HepG2 (cell line): ENCODE data around the gene CHCHD5. TPM values are rescaled to one million over a fixed set of nuclear protein-coding genes. Genes with fewer than 3 reads are reported as not detected.

Experiments used
- CCDC6 ChIP-seq: sonication (generic); formaldehyde crosslinking; IDR thresholded peaks from 2 replicates; pipeline ENCODE4 v1.8.1; 2022; ENCODE audit warnings: mild to moderate bottlenecking, missing genetic modification reagents, moderate library complexity
- CENPT ChIP-seq: sonication (generic); formaldehyde crosslinking; IDR thresholded peaks from 2 replicates; pipeline ENCODE4 v1.8.0; 2022; ENCODE audit warnings: low read depth, mild to moderate bottlenecking, moderate library complexity, missing genetic modification reagents
- MIER3 ChIP-seq: IDR thresholded peaks from 2 replicates; pipeline ENCODE4 v1.6.1; 2016; ENCODE audit warnings: missing compliant biosample characterization, borderline replicate concordance
- SIX1 ChIP-seq: sonication (generic); formaldehyde crosslinking; IDR thresholded peaks from 2 replicates; pipeline ENCODE4 v1.4.0; 2020; ENCODE audit warnings: missing genetic modification reagents, borderline replicate concordance
- SRSF4 ChIP-seq: fragments of 200-400 bp; formaldehyde crosslinking; IDR thresholded peaks from one replicate; pipeline ENCODE4 v1.6.1; 2018; ENCODE audit warnings: mild to moderate bottlenecking, low read depth, low read length, moderate library complexity; ENCODE audit not compliant: poor library complexity, severe bottlenecking
- TCF12 ChIP-seq, 2 experiments: fragments of 450-650 bp in 1 of 2; sonication (generic) in 1 of 2; formaldehyde crosslinking in 1 of 2; IDR thresholded peaks; 2 replicates each; pipeline versions ENCODE4 v1.6.1 to v1.8.0; 2017 to 2022; ENCODE audit warnings: antibody characterized with exemption in 1 of 2, mild to moderate bottlenecking in 1 of 2, missing genetic modification reagents in 1 of 2, moderate library complexity in 1 of 2
- THYN1 ChIP-seq: sonication (generic); formaldehyde crosslinking; IDR thresholded peaks from 2 replicates; pipeline ENCODE4 v1.8.1; 2023; ENCODE audit warnings: low read depth, mild to moderate bottlenecking, moderate library complexity, missing genetic modification reagents, borderline replicate concordance
- TMF1 ChIP-seq: sonication (generic); formaldehyde crosslinking; IDR thresholded peaks from 2 replicates; pipeline ENCODE4 v1.8.1; 2022; ENCODE audit warnings: low read depth, missing genetic modification reagents
- ZBTB7B ChIP-seq: sonication (generic); formaldehyde crosslinking; IDR thresholded peaks from 2 replicates; pipeline ENCODE4 v1.4.0; 2020; ENCODE audit warnings: missing genetic modification reagents
- ZBTB8A ChIP-seq: sonication (generic); formaldehyde crosslinking; IDR thresholded peaks from 2 replicates; pipeline ENCODE4 v1.4.0; 2020; ENCODE audit warnings: mild to moderate bottlenecking, low read depth, missing genetic modification reagents, borderline replicate concordance
- ZNF143 ChIP-seq: sonication (generic); formaldehyde crosslinking; IDR thresholded peaks from 2 replicates; pipeline ENCODE4 v1.4.0; 2020; ENCODE audit warnings: missing genetic modification reagents
- ZNF235 ChIP-seq: sonication (generic); formaldehyde crosslinking; IDR thresholded peaks from 2 replicates; pipeline ENCODE4 v1.8.1; 2023; ENCODE audit warnings: mild to moderate bottlenecking, missing genetic modification reagents, borderline replicate concordance
- ZNF546 ChIP-seq: sonication (generic); formaldehyde crosslinking; conservative IDR thresholded peaks from 2 replicates; pipeline ENCODE4 v1.8.1; 2023; ENCODE audit warnings: mild to moderate bottlenecking, missing genetic modification reagents
- ZNF598 ChIP-seq: sonication (generic); formaldehyde crosslinking; IDR thresholded peaks from 2 replicates; pipeline ENCODE4 v1.5.1; 2020; ENCODE audit warnings: mild to moderate bottlenecking, missing genetic modification reagents, borderline replicate concordance
- ZNF614 ChIP-seq: IDR thresholded peaks from 2 replicates; pipeline ENCODE4 v1.6.1; 2018; ENCODE audit warnings: missing biosample characterization, missing genetic modification reagents, inconsistent platforms, borderline replicate concordance
- ZNF639 ChIP-seq: conservative IDR thresholded peaks from 2 replicates; pipeline ENCODE4 v1.6.1; 2018; ENCODE audit warnings: missing genetic modification reagents
- ZNF678 ChIP-seq: sonication (generic); formaldehyde crosslinking; IDR thresholded peaks from 2 replicates; pipeline ENCODE4 v1.4.0; 2020; ENCODE audit warnings: mild to moderate bottlenecking, missing genetic modification reagents
- polyA plus RNA-seq, 8 experiments: library from polyadenylated mRNA; depleted of rRNA in 3 of 8; stranded (reverse) in 7 of 8; unstranded in 1 of 8; fragments of >200 nt; fragmentation: Illumina TruSeq in 4 of 8; extraction: Trizol in 4 of 8; gene quantifications; 2 replicates each; pipeline versions ENCODE4 v1.2.1 to v1.2.3, GENCODE V29; 2011 to 2016; ENCODE audit warnings: low read depth in 4 of 8, missing spikeins in 1 of 8, mixed read lengths in 1 of 8; ENCODE audit not compliant: insufficient read depth in 1 of 8
- total RNA-seq, 5 experiments: library from RNA; depleted of rRNA; stranded (reverse); fragments of >200 nt; fragmentation: Illumina TruSeq; extraction: Trizol; gene quantifications; 2 replicates each; pipeline ENCODE4 v1.2.3, GENCODE V29; 2016; ENCODE audit warnings: low read depth in 1 of 5
- TF ChIP-seq, protein P1 (sequence below): sonication (generic); formaldehyde crosslinking; IDR thresholded peaks from 2 replicates; pipeline ENCODE4 v1.5.1; 2020; ENCODE audit warnings: missing genetic modification reagents, mild to moderate bottlenecking, borderline replicate concordance
- TF ChIP-seq, protein P2 (sequence below): sonication (generic); formaldehyde crosslinking; IDR thresholded peaks from 2 replicates; pipeline ENCODE4 v1.9.0; 2021; ENCODE audit warnings: mild to moderate bottlenecking, missing genetic modification reagents

The CHCHD5 gene
- total and polyA plus RNA-seq, 2 of the 13 experiments (the other 11 are each of a cell fraction or from before 2014, with no cell fraction given), result 19.0 to 23.9 TPM

GRCh38 chr2:112542123-112542983 is 42.1 kb upstream of the CHCHD5 start, which contains the start of gene POLR1B (continued):
- TF ChIP-seq ZNF614, result no peak; the same call in 1 of the 2 replicates
- peak; percentile 20; the same call in 1 of the 2 replicates for TF ChIP-seq SIX1 (CRISPR knock-in tag)
- TF ChIP-seq ZNF678 (CRISPR knock-in tag), result peak; percentile 88
- no peak for TF ChIP-seq ZBTB8A (CRISPR knock-in tag)
- peak; percentile 93 for TF ChIP-seq CCDC6 (CRISPR knock-in tag)
- TF ChIP-seq, protein P1, sequence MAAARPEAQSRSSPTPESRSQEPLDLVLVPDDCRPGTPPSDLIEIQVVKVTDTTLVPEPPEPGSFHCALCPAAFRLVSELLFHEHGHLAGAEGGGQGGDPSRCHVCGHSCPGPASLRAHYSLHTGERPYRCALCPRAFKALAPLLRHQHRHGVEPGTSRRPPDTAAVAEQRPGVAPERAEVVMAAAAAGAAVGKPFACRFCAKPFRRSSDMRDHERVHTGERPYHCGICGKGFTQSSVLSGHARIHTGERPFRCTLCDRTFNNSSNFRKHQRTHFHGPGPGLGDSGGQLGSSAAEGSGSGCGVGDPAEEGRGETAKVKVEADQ (CRISPR knock-in tag), result peak; percentile 93
- peak; percentile 88 for TF ChIP-seq ZNF639 (CRISPR knock-in tag)
- TF ChIP-seq ZNF143, result peak; percentile 100
- peak; percentile 59; the same call in 1 of the 2 replicates for TF ChIP-seq THYN1 (CRISPR knock-in tag)
- TF ChIP-seq, protein P2, sequence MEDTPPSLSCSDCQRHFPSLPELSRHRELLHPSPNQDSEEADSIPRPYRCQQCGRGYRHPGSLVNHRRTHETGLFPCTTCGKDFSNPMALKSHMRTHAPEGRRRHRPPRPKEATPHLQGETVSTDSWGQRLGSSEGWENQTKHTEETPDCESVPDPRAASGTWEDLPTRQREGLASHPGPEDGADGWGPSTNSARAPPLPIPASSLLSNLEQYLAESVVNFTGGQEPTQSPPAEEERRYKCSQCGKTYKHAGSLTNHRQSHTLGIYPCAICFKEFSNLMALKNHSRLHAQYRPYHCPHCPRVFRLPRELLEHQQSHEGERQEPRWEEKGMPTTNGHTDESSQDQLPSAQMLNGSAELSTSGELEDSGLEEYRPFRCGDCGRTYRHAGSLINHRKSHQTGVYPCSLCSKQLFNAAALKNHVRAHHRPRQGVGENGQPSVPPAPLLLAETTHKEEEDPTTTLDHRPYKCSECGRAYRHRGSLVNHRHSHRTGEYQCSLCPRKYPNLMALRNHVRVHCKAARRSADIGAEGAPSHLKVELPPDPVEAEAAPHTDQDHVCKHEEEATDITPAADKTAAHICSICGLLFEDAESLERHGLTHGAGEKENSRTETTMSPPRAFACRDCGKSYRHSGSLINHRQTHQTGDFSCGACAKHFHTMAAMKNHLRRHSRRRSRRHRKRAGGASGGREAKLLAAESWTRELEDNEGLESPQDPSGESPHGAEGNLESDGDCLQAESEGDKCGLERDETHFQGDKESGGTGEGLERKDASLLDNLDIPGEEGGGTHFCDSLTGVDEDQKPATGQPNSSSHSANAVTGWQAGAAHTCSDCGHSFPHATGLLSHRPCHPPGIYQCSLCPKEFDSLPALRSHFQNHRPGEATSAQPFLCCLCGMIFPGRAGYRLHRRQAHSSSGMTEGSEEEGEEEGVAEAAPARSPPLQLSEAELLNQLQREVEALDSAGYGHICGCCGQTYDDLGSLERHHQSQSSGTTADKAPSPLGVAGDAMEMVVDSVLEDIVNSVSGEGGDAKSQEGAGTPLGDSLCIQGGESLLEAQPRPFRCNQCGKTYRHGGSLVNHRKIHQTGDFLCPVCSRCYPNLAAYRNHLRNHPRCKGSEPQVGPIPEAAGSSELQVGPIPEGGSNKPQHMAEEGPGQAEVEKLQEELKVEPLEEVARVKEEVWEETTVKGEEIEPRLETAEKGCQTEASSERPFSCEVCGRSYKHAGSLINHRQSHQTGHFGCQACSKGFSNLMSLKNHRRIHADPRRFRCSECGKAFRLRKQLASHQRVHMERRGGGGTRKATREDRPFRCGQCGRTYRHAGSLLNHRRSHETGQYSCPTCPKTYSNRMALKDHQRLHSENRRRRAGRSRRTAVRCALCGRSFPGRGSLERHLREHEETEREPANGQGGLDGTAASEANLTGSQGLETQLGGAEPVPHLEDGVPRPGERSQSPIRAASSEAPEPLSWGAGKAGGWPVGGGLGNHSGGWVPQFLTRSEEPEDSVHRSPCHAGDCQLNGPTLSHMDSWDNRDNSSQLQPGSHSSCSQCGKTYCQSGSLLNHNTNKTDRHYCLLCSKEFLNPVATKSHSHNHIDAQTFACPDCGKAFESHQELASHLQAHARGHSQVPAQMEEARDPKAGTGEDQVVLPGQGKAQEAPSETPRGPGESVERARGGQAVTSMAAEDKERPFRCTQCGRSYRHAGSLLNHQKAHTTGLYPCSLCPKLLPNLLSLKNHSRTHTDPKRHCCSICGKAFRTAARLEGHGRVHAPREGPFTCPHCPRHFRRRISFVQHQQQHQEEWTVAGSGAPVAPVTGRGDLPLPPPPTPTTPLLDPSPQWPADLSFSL (CRISPR knock-in tag), result 0 out of 2 replicates have a peak, but pooled peaks have one; percentile 14
- TF ChIP-seq CENPT (CRISPR knock-in tag), result 0 out of 2 replicates have a peak, but pooled peaks have one; percentile 74
- TF ChIP-seq TCF12 (IDR thresholded peaks at IDR 0.05), result no peak
- peak; percentile 96 for TF ChIP-seq TCF12 (CRISPR knock-in tag; IDR thresholded peaks at IDR 0.05)
- peak; percentile 84; the same call in 1 of the 2 replicates for TF ChIP-seq TMF1 (CRISPR knock-in tag)
- TF ChIP-seq SRSF4, result no peak
- no peak for TF ChIP-seq MIER3 (CRISPR knock-in tag)
- TF ChIP-seq ZNF235 (CRISPR knock-in tag), result peak; percentile 99
- TF ChIP-seq ZNF546 (CRISPR knock-in tag), result peak; percentile 95
- peak; percentile 72 for TF ChIP-seq ZBTB7B
- peak; percentile 99 for TF ChIP-seq ZNF598
